Right hindlimb (tissue), 1 donor: Measurements from ENCODE around the gene SLC25A20.

ENCODE experiments used
- DNase-seq: peaks from one replicate; pipeline ENCODE4 v3.0.0-alpha.2; 2018

SLC25A20 gene

DNA sequence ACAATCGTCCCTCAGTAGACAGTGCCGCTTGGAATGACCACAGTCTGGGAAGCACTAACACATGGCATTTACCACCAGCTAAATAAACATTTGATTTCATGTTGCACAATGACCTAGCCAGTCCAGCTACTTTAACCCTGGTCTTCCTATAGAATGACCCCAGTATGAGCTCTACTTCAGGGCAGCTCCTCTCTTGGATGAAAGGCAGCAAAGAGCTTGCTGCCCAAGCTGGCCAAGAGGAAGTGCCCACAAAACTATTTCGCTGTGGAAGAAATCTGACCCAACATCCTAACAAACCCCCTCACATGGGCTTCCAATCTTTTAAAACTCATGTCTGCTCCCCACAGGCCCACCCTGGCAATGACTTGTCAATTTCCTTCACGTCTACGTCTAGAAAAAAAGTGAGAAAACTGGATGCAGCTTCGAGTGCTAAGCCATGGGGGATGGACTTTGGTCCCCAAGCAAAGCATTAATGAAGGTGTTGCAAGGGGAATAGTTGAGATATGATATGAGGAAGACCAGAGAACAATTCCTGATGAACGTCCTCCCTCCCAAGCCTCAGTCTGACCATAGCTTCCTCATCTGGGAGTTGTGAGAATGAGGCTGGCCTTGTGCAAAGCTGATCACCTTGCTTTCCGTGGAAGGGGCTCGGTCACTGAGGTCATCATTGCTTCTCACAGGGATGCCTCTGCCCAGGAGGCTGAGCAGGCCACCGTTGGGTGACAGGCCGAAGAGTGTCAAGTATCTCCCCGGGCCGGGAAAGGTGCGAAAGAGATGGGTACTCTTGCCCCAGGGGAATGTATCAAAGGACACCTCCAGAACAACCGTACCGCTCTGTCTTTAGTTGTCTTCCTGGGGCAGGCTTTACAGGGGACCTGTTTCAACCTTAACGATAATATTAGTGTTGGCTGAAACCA, 964 bp downstream of the SLC25A20 start:
- peak; percentile 17 for DNase-seq

- no peak for DNase-seq
Measured at GRCh38 chr3:48896936-48897335, 1.7 kb downstream of the SLC25A20 start.

DNA sequence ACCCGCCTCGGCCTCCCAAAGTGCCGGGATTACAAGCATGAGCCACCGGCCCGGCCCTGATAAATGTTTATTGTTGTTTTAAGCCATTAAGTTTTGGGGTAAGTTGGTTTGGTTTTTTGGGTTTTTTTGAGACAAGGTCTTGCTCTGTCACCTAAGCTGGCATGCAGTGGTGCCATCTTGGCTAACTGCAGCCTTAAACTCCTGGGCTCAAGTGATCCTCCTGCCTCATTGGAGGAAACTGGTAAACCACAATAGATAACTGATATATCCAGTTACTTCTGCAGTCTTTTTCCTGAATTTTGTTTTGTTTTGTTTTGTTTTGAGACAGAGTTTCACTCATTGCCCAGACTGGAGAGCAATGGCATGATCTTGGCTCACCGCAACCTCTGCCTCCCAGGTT, 4.2 kb downstream of the SLC25A20 start:
- no peak for DNase-seq

GRCh38 chr3:48891606-48892005, 7.1 kb downstream of the SLC25A20 start:
- no peak for DNase-seq

GRCh38 chr3:48885753-48886152, 12.9 kb downstream of the SLC25A20 start:
- no peak for DNase-seq

DNA sequence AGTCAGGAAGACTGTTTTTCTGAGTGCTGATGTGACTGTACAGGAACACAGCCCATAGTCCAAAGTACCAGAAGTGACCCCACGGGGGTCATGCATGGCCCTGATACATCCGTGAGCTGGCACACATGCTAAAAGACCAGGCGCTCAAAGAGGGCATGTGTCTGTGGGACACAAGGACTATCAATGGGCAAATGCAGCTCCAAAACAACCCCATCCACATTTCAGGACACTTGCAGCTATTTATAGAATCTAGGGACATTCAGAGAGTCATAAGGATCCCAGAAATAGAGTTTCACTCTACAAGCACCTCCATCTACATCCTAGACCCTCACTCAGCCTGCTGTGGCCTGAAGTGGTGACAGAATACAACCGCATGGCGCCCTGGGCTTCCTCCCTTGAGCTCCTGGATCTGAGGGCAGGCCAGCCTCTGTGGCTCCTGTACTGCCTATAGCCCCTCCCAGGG, 17.0 kb downstream of the SLC25A20 start:
- no peak for DNase-seq

DNA sequence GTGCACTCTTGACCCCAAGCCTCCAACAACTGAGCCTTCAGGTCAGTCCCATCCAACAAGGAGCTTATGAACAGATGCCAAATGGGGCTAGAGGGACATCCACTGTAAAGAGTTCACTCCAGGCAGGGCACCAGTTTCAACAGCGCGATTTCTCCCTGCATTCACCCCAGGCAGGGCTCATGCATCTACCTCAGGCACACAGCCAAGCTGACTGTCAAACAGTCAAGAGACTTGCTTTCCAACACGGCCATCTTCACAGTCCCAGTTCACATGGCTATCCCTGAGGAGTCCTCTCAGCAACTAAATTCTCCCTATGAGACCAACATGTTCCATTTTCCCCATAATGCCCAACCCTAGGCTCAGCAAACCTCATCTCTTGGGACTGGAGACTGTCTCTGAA, 17.7 kb downstream of the SLC25A20 start:
- DNase-seq, result no peak

- no peak for DNase-seq
Measured at GRCh38 chr3:48879994-48880377, 18.7 kb downstream of the SLC25A20 start.

GRCh38 chr3:48879307-48879993, 19.2 kb downstream of the SLC25A20 start:
- DNase-seq, result no peak

DNA sequence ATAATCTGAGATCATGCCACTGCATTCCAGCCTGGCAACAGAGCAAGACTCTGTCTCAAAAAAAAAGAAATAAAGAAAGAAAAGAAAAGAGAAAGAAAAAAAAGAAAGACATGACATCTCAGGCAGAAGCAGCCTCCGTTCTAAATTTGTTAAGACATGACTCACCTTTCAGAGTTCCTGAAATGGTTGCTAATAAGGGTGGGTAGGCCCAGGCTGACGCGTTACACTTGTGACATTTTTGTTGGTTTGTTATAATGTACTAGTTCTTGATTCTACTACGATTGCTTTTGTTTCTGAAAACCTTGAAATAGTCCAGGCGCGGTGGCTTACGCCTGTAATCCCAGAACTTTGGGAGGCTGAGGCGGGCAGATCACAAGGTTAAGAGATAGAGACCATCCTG, 21.0 kb downstream of the SLC25A20 start:
- DNase-seq, result no peak

- DNase-seq, result no peak
Measured at GRCh38 chr3:48863122-48863521, 35.6 kb downstream of the SLC25A20 start.

- no peak for DNase-seq
Measured at GRCh38 chr3:48859206-48859605, 39.5 kb downstream of the SLC25A20 start.

DNA sequence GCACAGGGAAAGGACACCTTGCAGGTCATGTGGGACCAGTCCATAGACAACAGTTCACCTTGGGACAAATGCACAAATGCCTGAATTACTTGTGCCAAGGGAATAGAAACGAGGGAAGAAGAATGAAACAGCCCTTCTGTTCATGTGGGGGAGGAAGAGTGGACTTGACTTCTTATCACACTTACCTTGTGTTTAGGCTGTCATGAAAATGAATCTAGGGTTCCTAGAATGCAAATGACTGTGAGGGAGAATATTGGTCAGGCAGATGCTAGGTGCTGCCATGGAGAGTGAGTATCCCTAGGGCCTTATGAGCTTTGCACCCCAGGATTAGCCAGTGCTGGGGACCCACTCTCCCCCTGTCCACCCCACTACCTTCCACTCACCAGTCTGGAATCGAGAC, 40.0 kb downstream of the SLC25A20 start:
- DNase-seq, result no peak

DNA sequence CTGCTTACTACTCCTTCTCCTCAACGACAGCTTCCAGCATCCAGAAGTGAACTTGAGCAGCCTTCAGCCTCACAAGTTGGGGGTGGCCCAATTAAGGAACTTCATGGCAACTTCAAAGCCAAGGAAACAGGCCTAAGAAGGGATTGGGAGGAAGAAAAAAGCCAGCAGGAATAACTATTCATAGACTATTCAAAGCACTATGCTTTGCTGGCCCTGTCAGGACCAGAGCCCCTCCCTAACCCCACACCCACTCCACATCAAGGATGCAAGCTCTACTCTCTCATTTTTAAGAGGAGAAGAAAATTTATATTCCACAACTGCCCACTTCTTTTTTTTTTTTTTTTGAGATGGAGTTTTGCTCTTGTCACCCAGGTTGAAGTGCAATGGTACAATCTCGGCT, 41.0 kb downstream of the SLC25A20 start:
- no peak for DNase-seq

GRCh38 chr3:48856469-48856868, 42.2 kb downstream of the SLC25A20 start:
- DNase-seq, result no peak

- DNase-seq, result no peak
Measured at GRCh38 chr3:48855681-48856447, 42.8 kb downstream of the SLC25A20 start.

- DNase-seq, result no peak
Measured at GRCh38 chr3:48852151-48852550, 46.5 kb downstream of the SLC25A20 start.

- DNase-seq, result peak; percentile 64
Measured at GRCh38 chr3:48851407-48851806, 47.3 kb downstream of the SLC25A20 start.

DNA sequence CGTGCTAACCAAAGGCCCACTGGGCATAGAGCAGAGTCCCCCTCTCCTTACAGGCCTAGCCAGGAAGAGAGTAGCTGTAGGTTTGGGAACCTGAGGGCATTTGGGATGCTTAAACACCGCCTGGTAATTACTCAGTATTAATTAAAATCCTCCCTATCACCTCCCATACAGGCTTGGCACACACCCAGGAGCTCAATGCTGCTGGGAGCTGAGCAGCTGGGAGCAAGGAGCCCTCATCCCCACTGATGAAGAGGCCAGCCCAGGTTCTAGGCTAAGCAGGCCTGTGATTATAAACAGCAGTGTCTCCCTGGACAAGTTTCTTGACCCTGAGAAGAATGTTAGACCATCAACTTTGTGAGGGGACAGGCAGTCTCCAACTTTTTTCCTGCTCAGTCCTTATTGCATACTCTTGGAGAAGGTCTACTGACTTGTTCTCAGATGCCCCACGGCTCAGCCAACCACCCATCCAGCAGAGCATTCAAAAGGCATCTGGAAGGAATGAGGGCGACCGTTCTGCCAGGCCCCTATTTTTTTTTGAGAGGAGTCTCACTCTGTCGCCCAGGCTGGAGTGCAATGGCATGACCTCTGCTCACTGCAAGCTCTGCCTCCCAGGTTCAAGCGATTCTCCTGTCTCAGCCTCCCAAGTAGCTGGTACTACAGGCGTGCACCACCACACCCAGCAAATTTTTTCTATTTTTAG, 49.7 kb downstream of the SLC25A20 start:
- no peak for DNase-seq

DNA sequence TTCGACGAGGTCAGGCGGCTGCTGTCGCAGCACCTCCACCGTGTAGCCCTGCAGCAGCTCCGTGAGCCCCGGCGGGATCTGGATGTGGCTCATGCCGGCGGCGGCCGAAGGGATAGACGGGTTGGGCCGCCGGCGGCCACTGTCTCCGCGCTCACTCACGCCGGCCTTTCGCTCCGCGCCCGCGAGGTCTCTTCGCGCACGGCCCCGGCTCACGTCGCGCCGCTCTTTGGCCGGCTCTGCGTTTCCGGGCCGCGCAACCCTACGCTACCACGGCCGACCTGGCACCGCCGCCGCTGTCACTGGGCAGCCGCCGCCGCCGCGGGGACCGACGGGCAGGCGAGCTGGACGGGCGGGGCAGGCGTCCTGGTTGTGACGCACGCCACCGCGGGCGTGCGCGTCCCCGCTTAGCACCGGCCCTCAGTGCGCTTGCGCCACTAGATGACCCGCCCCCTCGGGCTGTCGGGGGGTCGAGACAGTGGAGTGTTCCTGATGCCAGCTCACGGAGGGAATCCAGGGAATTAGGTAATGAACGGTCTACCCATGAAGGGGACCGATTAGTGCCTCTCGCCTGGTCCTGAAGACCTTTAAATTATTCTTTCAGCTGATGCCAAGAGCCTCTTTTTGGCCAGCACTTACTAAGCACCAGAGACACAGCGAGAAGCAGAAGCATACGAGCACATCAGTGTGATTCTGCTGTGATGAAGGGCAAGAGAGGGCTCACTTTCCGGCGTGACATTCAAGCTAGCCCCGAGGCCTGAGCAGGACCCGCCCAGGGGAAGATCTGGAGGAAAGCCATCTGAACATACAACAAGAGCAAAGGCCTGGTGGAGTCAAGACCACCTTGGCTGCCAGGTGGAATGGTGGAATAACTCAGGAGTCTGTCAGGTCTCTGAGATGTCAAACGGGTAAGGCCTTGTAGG, 50.9 kb downstream of the SLC25A20 start, which contains the start of gene PRKAR2A:
PRKAR2A (minus strand) TSS at position 371 of the 920 bp plus-strand sequence; CDS start at position 93, 278 bp downstream.
- peak; percentile 94 for DNase-seq

DNA sequence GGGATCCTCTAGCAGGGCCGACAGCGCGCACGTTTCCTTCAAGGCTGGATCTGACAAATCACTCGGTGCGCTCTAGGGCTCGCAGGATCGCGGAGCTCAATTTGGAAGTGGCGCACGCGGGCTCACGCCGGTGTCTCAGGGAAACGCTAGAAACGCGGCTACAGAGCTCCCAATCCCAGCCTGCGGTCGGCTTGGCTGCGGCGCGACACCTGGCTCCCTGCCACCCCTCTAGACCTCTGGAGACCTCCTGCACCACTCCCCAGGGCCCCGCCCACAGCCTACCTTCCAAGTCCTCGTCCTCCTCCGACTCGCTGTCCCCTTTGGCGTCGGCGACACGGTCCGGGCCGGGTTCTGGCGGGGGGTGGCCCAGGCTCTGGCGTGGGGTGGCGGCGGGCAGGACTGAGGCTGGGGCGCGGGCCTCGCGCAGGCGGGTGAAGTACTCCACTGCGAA, 51.6 kb downstream of the SLC25A20 start:
- peak; percentile 77 for DNase-seq
